HG03175 (cell line): ENCODE measurements around the gene VWDE.
"Not testable (repeated sequence)": the region's sequence is repeated elsewhere in the genome, so short reads cannot be mapped to it uniquely, and the experiment has no call there.

Source experiments
- ATAC-seq: cut with Tn5 transposase; IDR thresholded peaks from one replicate; pipeline ENCODE4 v1.9.1; 2021; ENCODE audit warnings: mild to moderate bottlenecking, moderate library complexity; ENCODE audit not compliant: unreplicated experiment

Gene VWDE

DNA sequence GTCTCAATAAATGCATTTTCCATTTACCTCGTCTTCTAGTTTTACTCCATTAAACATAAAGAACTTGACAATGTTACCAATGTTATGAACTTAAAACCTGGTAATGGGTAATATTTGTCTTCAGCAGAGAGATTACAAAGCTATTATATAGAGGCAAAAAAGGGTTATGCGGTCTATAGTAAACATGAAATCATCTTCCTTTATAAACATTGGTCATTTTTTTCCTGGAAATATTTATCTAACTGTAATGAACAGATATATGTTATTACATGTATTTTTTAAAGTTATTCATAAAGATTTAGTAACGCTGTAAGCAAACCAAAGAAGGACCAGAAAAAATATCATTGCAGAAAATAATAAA lies 1.3 kb downstream of the VWDE start:
- no peak for ATAC-seq

DNA sequence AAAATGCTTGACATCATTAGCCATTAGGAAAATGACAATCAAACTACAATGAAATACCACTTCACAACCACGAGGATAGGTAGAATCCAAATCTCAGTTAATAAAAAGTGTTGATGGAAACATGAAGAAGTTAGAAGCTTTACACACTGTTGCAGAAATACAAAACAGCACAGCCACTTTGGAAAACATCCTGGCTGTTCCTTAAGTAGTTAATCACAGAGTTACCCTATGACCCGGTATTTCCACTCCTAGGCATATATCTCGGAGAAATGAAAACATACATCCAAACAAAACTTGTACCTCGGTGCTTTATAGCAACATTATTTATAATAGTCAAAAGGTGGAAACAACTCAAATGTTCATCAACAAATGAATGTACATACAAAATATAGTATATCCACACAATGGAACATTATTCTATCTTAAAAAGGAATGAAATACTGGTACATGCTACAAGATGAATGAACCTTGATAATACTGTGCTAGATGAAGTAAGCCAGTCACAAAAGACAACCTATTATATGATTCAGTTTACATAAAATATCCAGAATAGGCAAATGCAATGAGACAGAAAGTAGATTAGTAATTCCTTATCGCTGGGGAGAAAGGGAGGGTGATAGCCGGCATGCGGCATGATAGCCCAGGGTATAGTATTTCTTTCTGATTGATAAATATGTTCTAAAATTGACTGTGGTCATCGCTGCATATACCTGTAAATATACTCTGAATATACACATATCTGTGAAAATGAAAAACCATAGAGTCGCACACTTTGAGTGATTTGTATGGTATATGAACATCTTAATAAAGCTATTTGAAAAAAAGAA lies 1.9 kb downstream of the VWDE start:
- ATAC-seq = no peak

DNA sequence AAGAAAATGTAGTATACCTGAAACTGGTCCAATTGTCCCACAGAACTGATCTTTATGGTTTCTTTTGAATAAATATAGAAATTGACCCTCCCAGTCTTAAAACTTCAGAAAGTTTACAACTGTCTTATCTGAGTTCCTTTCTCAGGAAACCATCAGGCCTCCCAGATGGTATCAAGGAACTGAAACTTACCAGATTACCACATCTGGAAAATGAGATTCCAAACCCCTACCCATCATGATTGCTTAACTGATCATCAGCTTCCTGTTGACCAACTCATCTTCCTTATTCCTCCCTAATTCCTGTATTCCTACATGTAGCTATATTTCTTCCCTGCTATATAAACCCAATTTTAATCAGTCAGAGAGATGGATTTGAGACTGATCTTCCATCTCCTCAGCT lies 5.5 kb downstream of the VWDE start:
- ATAC-seq = no peak

DNA sequence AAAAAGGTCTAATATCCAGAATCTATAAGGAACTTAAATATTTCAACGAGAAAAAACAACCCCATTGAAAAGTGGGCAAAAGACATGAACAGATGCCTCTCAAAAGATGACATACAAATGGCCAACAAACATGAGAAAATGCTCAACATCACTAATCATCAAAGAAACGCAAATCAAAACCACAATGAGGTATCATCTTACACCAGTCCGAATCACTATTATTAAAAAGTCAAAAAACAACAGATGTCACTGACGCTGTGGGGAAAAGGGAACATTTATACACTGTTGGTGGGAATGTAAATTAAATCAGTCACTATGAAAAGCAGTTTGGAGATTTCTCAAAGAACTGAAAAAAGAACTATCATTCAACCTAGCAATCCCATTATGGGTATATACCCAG lies 6.0 kb downstream of the VWDE start:
- no peak for ATAC-seq

DNA sequence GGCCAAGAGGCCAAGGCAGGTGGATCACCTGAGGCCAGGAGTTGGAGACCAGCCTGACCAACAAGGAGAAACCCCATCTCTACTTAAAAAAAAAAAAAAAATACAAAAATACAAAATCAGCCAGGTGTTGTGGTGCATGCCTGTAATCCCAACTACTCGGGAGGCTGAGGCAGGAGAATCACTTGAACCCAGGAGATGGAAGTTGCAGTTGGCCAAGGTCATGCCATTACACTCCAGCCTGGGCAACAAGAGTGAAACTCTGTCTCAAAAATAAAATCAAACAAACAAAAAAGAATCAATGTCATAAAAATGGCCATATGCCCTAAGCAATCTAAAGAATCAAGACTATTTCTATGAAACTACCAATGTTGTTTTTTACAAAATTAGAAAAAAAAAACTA lies 7.0 kb downstream of the VWDE start:
- ATAC-seq = not testable (repeated sequence)

DNA sequence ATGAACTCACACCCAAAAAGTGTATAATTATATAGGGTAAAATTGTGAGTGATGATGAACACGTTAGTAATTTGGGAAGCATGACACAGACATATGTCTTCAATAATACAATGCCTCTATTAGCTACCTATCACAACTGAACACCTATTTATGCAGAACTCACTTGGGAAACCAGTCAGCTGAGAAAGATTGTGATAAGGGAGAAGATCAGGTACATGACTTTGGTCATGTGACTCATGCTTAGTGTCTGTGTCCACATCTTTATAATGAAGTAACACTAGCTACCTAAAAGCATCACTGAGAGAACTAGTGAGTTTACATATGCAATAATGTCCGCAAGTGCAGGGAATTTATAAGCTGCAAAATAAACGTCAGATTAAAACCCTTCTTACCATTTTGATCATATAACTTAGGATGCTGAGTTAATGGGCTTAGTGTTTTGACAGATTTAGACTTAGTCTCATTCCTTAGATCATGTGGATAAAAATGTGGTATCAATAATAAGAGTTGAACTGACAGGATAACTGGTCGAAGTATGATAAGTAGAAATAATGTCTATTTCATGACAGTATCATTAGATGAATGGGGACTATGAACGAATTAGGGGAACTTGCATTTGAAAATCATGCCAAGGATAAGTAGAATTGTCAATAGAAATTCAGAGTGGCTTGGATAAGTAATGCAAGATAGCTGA lies 11.6 kb downstream of the VWDE start:
- no peak for ATAC-seq

DNA sequence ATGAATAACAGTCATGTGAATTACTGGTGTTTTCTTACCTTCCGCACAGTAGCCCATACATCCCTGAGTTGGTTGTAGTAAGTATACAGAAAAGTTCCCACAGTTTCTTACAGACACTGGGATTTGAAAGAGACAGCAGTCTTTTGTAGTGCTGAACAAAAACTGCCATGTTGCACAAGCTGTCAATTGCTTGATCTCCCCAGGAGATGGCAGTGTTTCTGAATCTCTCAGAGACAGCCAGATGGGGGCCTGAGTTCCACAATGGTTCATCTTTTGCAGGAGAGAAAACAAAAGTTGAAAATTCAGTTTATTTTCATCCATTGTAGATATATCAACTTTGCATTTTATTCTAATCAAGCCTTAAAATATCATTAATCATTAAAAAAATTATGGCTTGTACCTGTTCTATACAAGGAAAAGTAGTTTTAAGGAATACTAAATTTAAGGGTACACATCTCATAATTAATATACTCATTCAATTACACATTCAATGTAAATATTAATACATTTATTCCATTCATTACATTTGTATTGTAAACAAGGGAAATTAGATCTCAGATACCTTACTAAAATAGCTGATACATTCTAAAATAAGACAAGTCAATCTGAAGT lies 14.5 kb downstream of the VWDE start:
- peak; percentile 98 for ATAC-seq

DNA sequence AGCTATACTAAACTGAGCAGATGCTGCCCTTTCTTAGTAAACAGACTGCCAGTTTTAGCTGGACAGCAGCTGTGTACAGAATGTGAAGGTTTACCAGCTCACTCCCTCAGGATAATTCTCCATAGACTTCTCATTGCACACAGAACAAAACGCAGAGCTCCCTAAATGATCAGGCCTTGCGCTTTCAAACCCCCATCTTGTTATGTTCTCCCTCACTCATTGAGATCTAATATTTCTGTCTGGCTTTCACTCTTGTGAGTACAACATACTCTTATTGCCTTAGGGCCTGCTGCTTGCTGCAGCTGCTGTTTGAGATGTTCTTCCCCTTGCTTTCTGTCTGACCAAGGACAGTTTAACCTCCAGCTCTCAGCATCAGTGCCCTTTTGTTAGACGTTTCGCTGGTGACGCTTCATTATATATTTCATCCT lies 17.3 kb downstream of the VWDE start:
- no peak for ATAC-seq

DNA sequence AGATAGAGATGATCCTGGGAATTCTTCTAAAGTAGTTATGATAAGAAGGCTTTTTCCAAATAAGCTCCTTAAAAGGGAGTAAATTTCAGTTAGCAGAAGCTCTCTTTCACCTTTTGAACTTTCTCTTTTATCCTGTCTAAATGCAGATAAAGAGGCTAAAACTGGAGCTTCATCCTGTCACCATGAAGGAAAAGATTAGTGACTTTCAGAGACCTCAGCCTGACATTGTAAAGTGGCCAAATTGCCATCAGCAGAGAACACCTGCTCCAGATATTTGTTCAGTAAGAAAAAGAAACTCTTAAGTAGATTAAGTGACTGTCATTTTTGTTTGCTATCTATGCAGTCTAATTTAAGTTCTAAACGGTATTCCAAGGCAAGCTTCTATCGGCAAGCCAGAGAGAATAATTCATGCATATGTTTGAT lies 18.3 kb downstream of the VWDE start:
- ATAC-seq = no peak

DNA sequence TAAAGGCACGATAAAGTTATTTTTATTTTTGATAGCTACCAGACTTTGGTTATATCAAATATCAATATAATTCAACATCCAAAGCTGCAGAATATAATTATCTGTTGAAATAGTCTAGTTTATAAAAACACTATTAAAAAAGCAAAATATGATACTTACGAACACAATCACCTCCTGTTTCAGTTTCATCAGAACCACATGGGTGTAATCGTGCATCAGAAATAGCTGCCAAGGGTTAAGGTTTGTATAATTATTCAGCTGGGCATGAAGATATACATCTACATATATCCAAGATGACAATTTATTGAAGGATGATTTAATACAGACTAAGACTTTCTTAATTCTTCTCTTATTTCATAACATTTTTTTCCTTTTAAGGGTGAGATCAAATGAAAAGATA lies 20.3 kb downstream of the VWDE start:
- ATAC-seq = no peak

DNA sequence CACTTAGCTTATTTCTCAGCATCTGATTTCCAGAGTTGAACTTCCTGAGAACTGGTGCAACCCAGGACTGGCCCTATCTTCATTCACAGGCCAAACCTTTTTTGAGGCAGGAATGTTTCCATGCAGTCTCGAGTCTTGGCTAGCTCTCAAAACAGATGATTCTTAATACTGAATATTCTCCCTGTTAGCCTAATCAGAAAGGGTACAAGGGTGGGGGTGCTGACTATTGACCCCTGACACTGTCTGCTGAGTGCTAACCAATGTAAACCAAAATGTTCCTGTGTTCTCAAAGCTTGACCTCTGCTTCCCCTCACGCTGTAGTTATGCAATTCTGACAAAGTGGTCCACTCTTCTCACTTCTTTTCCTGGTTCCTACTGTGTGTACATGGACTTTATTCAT lies 25.3 kb downstream of the VWDE start:
- ATAC-seq = no peak

DNA sequence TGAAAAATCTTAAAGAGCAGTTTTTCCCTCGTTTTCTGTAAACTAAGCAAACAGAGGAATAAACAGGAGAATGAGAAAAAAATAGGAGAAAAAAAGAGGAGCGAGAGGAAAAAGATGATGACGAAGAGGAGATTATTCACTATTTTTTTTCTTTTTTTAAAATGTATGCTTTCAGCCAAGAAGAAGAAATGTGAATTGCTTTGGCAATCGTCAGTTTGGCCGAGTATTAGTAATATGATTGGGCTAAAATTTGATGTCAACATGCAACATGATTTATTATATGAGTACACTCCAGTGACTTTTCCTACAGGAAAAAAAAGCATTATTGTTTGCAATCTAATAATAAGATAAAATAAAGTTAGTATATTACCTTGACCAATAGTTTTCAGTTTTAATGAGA lies 26.3 kb downstream of the VWDE start:
- ATAC-seq = no peak

DNA sequence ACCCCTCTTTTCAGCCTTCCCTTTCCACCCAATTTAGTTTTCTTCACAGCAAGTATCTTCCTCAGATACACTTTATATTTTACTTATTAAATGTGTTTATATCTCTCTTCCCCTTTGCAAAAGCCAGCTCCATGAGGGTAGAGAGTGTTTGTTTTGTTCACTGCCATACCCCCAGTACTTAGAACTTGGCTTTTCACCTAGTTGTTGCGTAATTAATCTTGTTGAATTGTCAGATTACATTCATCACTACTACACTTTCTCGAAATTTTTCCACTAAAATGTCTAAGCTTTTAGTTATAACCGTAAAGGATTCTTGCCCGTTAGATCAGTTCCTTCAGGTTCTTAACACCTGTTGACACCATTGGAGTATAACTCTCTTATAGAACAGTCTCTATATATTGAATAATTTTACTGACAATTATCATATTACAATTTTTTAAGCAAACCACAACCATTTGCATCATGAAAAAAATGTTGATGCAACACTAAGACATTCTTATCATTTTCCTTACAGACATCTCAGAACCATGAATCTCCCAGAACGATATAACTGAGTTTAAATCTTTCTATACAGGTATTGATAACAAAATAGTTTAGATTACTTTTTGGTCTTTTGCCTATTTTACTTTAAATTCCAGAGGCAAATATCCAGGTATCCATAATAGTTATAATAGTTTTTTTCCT lies 29.9 kb downstream of the VWDE start:
- no peak for ATAC-seq

DNA sequence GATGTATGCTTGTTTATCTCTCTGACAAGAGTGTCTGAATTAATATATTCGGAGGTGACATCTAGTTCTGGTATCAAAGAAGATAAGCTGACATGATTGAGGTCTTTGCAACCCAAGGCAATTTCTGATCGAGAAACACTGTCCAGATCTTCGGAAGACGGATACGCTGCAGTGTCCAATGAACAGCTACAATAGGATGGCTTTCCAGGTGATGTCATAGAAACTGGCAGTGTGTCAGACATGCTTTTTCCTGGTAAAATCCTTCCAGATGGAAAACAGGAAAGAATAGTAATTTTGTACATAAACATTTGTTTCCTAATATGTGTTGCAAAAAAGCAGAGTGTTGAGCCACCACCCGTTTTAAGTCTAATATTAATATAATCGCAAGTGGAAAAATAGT lies 33.4 kb downstream of the VWDE start:
- ATAC-seq = no peak

DNA sequence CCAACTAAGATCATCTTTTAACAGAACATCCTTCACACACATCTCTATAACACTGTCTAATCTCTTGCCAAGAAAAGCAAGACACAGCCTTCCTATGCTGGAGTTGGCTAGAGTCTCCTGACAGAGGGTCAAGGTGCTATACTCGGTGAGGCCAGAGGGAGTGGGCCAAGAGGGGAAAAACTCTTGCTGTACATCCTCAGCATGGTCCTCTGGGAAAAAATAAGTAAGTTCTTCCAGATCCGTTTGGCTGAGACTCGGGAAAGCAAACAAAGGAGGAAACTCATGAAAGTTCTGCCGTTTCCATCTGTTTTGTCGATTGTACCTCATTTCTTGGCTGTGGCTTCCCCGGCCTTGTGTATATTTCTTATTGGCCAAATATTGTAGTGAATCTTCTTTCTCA lies 33.9 kb downstream of the VWDE start:
- ATAC-seq = no peak

DNA sequence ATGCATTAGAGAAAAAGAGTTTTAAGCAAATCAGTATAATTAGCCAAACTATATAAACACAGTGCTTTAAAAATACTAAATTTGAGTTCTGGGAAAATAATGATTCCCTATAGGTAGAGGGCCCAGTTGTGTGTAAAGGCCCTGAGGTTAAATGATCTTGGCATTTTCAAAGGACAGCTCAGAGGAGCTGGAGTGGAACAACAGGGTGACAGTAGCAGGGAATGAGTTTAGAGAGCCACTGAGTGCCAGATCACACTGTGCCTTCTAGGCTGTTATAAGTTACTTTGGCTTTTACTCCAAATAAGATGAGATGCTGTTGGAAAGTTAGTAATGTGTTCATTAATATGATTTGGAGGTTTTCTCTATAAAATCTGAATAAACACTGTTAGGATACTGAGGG lies 34.6 kb downstream of the VWDE start:
- no peak for ATAC-seq

DNA sequence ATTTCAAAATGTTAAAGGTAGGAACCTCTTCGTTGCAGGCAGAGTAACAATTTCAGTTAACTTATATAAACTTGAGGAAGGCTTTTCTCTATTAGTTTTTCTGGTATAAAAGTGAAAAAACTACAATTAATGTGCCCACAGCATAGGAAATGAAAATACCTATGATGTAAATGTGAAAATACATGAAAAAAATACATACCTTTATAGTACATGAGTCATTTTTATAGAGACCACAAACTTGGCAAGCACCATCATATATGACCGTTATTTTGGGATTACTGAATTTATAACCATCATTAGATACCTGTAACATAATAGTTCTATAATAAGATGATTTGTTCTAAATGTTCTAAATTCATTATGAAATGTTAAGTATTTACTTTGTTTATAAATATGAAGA lies 42.7 kb downstream of the VWDE start:
- ATAC-seq = no peak

DNA sequence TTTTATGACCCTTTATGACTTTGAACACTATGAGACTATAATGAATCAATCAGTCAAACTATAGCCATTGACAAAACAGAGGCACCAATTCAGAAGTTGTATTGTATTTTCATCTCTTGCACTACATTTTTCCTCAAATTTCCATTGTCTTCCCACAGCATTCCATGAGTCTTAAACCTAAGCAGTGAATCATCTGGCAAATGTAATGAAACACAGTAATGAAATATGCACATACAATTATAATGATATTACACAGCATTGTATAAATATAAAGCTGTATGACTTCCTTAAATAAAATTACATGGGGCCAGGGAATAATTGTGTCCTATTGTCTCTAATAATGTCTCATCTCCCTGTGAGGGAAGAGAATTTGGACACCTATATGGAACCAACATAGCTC lies 45.0 kb downstream of the VWDE start:
- no peak for ATAC-seq

DNA sequence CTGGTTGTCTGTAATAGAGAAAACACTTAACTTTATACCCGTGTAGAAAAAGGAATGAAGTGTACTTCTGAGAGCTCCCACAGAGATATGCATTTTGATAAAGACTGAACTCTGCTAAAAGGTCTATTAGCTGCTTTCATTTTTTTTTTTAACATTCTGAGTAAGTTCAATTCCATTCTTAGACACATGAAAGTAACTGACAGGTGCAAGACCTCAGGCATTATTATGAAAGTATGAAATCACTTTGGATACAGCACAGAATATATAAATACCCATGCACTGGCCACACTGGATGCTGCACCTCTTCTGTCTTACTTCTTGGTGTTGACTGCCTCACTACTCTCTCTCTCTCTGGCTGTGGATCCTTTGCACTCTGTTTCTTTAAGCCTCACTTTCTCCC lies 46.2 kb downstream of the VWDE start:
- ATAC-seq = peak; percentile 77

DNA sequence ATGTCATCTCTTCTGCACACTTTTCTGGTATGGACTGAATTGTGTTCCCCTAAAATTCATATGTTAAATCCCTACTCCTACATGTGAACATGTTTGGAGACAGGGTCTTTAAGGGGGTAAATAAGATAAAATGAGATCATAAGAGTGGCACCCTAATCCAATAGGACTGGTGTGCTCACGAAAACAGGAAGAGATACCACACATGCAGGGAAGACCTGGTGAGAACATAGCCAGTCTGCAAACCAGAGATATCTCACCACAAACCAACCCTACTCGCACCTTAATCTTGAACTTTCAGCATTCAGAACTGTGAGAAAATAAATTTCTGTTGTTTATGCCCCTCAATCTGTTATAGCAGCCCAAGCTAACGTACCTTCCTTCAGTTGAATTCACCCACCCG lies 51.8 kb downstream of the VWDE start:
- no peak for ATAC-seq

DNA sequence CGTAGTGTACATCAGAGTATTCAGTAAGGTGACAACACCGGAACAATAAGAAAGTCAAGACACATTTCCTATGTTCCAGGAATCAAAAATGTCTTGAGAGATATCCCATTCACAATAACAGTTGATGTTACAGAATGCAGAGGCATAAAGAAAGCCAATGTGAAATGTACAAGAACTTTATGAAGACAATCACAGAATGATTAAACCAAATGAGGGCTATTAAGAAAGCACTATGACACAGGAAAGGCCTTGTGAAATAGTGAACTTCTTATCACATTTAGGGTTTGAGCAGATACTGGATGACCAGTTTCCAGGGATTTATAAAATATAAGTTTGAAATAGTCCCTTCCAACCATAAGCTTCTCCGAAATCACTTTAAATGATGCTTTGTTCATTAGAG lies 52.7 kb downstream of the VWDE start:
- ATAC-seq = no peak

DNA sequence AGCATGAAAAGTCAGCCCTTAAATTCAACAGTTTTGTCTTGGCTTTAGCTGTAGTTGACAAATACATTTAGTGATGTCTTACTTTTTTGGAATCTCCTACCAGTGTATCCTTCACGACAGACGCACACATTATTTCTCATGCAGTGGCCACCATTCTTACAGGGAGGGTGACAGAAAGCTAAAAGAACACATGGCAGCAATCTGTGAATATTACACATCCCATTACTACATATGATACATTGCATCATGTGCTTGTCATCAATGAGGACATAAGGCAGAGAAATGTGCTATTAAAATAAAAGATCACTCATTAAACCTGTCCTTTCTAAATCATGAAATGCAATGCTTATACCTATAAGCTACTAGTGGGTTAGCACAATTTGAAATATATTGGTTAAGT lies 66.6 kb downstream of the VWDE start:
- no peak for ATAC-seq
